ENCODE results near the gene TEX54.

DNA sequence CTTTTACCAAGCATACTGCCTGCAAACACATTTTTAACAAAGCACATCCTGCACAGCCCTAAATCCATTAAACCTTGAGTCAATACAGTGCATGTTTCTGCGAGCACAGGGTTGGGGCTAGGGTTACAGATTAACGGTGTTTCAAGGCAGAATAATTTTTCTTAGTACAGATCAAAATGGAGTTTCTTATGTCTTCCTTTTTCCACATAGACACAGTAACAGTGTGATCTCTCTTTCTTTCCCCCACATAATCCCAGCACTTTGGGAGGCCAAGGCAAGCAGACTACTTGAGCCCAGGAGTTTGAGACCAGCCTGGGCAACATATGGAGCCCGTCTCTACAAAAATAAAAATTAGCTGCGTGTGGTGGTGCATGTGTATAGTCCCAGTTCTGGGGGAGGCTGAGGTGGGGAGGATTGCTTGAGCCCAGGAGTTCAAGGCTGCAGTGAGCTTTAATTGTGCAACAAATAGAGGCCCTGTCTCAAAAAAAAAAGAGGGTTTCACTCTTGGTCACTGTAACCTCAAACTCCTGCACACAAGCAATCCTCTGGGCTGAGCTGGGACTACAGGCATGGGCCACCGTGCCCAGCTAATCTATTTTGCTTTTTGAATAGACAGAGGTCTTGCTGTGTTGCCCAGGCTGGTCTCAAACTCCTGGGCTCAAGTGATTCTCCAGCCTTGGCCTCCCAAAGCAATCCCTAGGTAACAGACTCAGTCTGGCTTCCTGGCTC is 28.4 kb upstream of the TEX54 start:
- TF ChIP-seq CTCF (IDR thresholded peaks at IDR 0.05; ENCODE audit: low read depth, low read length, missing input control) (no peak), RXRA (IDR thresholded peaks at IDR 0.05) (no peak), SP1 (IDR thresholded peaks at IDR 0.05) (no peak)
- TF ChIP-seq, protein P1, sequence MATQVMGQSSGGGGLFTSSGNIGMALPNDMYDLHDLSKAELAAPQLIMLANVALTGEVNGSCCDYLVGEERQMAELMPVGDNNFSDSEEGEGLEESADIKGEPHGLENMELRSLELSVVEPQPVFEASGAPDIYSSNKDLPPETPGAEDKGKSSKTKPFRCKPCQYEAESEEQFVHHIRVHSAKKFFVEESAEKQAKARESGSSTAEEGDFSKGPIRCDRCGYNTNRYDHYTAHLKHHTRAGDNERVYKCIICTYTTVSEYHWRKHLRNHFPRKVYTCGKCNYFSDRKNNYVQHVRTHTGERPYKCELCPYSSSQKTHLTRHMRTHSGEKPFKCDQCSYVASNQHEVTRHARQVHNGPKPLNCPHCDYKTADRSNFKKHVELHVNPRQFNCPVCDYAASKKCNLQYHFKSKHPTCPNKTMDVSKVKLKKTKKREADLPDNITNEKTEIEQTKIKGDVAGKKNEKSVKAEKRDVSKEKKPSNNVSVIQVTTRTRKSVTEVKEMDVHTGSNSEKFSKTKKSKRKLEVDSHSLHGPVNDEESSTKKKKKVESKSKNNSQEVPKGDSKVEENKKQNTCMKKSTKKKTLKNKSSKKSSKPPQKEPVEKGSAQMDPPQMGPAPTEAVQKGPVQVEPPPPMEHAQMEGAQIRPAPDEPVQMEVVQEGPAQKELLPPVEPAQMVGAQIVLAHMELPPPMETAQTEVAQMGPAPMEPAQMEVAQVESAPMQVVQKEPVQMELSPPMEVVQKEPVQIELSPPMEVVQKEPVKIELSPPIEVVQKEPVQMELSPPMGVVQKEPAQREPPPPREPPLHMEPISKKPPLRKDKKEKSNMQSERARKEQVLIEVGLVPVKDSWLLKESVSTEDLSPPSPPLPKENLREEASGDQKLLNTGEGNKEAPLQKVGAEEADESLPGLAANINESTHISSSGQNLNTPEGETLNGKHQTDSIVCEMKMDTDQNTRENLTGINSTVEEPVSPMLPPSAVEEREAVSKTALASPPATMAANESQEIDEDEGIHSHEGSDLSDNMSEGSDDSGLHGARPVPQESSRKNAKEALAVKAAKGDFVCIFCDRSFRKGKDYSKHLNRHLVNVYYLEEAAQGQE (IDR thresholded peaks at IDR 0.05), result no peak
- TF ChIP-seq, protein P2, sequence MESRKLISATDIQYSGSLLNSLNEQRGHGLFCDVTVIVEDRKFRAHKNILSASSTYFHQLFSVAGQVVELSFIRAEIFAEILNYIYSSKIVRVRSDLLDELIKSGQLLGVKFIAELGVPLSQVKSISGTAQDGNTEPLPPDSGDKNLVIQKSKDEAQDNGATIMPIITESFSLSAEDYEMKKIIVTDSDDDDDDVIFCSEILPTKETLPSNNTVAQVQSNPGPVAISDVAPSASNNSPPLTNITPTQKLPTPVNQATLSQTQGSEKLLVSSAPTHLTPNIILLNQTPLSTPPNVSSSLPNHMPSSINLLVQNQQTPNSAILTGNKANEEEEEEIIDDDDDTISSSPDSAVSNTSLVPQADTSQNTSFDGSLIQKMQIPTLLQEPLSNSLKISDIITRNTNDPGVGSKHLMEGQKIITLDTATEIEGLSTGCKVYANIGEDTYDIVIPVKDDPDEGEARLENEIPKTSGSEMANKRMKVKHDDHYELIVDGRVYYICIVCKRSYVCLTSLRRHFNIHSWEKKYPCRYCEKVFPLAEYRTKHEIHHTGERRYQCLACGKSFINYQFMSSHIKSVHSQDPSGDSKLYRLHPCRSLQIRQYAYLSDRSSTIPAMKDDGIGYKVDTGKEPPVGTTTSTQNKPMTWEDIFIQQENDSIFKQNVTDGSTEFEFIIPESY (IDR thresholded peaks at IDR 0.05), result no peak
